HFF-Myc (cell line): Measurements from ENCODE around the gene DNAJC5G.

Experiments used
- DNase-seq: peaks from one replicate; pipeline ENCODE4 v3.0.0-alpha.2; 2011; ENCODE audit warnings: low read depth; ENCODE audit errors: extremely low read depth
- H3K4me3 ChIP-seq: replicated peaks from 2 replicates; pipeline ENCODE4 v1.5.1; 2011; ENCODE audit warnings: low read depth, mild to moderate bottlenecking, control low read depth, low read length
- CTCF ChIP-seq: IDR thresholded peaks from 2 replicates; pipeline ENCODE4 v1.5.1; 2012; ENCODE audit warnings: mild to moderate bottlenecking, low read depth, low read length, control low read depth; ENCODE audit errors: missing control alignments

DNAJC5G gene

DNA sequence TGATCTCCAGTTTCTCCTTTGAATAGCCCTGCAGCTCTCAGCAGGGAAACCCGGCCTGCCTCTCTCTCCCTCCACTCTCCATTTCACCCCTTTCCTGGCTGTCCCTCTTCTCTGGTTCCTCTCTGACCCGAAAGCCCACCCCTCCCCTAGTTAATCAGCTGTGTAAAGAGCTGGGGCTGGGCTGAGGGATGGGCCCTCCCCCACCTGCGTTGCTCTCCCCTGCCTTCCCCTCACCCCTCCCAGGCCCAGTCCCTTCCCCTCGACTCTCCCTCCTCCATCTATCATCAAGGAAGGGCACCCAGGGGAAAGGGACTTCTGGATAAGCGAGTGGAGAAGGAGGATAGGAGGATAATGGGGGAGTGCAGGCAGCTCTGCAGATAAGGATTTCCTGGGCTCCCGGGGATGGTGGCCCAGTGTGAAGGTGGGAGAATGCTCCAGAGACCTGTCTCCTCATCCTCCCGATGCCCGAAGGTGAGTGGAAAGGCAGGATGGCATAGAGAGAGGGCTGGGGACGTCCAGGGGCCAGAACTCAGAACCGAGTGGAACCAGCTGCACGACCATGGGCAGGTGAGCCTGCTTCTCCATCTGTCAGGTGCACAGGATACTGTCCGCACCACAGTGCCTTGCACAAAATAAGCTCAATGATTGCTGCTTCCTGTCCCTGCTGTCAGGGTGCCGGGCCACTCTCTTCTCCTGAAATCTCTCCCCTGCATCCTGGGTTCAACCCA is 24.4 kb upstream of the DNAJC5G start:
- no peak for TF ChIP-seq CTCF
- no peak for DNase-seq
- no peak overlapping the region for H3K4me3 ChIP-seq

DNA sequence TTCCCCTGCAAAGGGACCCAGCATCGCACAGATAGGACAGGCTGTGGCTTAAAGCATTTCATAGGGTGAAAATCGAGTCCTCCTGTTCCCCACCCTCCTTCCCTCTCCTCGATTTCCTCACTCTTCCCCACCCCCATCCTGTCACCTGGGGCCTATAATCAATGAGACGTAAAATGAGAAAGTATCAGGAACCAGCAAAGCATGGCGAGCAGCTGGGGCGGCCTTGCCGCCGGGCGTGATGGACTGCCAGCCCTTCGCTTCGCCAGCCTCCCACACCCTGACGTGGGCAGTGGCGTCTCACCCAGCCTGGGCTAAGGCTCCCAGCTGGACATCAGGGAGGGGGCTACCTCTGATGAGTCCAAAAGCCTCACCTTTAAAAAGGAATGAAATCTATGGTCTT is 23.5 kb upstream of the DNAJC5G start:
- no peak overlapping the region for H3K4me3 ChIP-seq
- DNase-seq = no peak

GRCh38 chr2:27255187-27255586 is 20.0 kb upstream of the DNAJC5G start:
- no peak for DNase-seq
- H3K4me3 ChIP-seq = no peak overlapping the region
- TF ChIP-seq CTCF = no peak

More for the DNA sequence above, 23.5 kb upstream of the DNAJC5G start:
- no peak for TF ChIP-seq CTCF

DNA sequence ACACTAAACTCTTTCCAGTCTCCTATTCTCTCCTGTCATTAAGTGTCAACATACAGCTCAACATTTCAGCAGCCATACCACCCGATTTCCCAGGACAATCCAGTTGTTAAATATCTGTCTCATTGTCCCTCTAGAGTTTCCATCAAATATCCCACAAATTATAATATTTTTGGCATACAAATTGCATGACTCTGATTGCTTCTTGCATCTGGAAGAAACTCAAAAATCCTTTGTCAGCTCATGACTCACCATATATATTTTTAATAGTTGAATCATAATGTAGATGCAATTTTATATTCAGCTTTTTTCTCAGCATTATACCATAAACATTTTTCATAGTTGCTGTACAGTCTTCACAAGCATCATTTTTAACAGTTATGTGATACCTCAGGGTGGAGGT is 19.6 kb upstream of the DNAJC5G start:
- H3K4me3 ChIP-seq = no peak overlapping the region
- DNase-seq = no peak
- no peak for TF ChIP-seq CTCF

DNA sequence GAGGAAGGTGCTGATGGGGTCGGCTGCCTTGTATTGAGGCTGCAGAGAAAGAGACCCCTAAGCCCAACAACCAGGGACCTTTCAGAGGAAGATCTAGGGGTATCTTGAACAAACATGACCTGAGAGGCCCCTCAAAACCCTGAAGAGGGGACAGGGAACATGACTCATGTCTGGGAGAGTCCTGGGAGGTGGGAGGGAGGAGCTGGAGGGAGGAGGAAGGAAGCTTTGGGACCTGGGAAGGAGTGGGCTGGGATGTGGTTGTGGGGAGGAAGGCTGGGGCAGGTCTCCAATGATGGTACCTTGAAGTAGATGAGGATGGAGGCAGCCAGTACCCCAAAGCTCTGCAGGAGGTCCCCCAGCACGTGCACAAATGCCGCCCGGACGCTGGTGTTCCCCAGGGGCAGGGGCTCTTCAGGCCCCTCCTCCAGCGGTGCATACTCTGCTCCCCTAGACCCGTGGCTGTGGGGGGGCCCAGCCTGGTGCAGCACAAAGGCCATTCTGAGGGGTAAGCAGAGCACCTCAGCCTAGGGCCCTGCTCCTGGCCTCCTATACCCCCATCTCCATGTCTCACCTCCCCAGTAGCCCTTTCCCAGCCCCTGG is 18.3 kb upstream of the DNAJC5G start:
- no peak for DNase-seq
- no peak for TF ChIP-seq CTCF
- H3K4me3 ChIP-seq = no peak overlapping the region

DNA sequence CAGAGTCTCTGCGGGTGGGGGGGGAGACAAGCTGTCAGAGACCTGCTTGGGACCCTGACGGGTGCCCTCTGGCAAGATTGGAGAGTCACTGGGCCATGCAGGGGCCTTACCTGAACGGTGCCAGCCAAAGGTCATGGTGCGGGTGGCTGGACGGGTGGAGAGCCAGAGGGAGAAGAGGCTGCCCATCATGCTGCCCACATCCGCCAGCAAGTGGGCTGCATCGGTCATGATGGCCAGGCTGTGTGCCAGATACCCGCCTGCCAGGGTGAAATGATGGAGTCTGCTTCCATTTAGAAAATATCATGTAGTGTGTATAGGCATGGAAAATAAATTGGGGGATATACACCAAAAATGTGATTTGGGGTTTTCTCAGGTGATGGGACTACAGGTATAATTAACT is 17.2 kb upstream of the DNAJC5G start:
- no peak for TF ChIP-seq CTCF
- DNase-seq = no peak
- no peak overlapping the region for H3K4me3 ChIP-seq
